Raji (cell line): Measurements from ENCODE around the gene CCR8.

Experiments
- POLR2A ChIP-seq: IDR thresholded peaks from 2 replicates; pipeline ENCODE4 v1.6.1; 2011; ENCODE audit warnings: low read depth, low read length, control low read depth; ENCODE audit not compliant: insufficient read depth

The CCR8 gene, protein sequence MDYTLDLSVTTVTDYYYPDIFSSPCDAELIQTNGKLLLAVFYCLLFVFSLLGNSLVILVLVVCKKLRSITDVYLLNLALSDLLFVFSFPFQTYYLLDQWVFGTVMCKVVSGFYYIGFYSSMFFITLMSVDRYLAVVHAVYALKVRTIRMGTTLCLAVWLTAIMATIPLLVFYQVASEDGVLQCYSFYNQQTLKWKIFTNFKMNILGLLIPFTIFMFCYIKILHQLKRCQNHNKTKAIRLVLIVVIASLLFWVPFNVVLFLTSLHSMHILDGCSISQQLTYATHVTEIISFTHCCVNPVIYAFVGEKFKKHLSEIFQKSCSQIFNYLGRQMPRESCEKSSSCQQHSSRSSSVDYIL

DNA sequence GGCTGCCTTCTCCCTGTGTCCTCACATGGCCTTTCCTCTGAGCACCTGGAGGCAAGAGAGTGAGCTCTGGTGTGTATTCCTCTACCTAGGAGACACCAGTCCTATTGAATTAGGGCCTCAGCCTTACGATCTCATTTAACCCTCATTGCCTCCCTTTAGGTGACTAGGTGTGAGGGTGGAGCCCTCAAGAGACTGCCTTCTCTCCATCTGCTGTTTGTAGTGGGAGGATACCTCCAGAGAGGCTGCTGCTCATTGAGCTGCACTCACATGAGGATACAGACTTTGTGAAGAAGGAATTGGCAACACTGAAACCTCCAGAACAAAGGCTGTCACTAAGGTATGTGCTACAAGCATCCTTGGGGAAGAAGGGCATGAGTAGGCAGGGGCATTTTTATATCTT lies at the start of gene CCR8:
Gene CCR8, plus strand, starts transcription at position 217 of the 400 bp plus-strand sequence. CDS start 2,623 bp downstream, outside the sequence.
- no peak for TF ChIP-seq POLR2A

DNA sequence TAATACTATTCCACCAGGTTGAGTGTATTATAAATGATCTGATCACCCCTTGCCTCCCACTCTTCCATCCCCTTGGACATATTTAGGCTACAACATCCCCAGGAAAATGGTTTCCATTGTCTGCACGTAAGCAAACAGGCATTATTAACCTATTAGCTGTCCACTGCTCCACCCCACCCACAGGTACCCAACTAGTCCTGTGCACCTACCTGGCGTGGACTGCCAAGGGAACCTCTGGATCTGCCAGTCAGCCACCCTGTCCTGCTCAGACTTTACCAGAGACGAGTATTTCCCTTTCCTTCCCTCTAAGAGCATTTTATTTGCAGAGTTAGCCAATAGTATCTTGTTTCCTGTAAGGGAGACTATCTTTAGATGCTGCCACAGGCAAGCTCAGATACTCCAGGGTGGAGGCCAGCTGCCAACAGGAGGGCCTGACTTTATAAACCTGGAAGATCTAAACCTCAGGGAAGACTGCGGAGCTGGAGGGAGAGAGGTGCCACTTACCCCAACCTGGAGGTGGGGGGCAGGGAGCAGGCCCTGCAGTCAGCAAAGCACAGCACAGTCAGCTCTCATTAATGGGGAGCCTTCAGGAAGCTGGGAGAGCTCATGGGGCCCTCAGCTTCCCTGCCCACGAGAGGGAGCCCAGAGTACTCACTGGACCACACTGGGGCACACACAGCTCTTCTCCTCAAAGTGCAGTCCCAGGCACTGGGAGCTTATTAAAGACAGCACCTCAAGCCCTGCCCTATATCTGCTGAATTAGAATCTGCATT lies 49.6 kb upstream of the CCR8 start, which contains the start of gene CX3CR1:
Gene CX3CR1, minus strand, starts transcription at position 292 of the 773 bp plus-strand sequence. CDS start 13,527 bp downstream, outside the sequence.
- no peak for TF ChIP-seq POLR2A

DNA sequence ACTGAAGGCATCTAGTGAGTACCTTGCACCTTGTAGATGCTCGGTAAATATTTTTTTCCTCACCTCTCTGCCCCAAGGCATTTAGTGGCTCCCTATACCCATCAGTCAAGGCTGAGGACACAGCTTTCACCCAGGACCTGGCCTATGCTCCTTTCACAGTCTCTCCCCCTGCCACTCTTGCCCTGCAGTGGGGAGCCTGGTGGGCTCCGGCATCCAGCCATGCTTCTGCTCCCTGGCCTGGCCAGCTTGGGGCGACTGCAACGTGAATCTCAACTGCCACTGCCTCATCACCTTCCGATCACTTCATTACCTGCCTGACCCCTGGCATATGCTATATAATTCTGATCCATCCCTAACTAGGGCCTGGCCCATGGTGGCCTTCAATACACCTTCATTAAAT lies 48.9 kb upstream of the CCR8 start:
- no peak for TF ChIP-seq POLR2A

DNA sequence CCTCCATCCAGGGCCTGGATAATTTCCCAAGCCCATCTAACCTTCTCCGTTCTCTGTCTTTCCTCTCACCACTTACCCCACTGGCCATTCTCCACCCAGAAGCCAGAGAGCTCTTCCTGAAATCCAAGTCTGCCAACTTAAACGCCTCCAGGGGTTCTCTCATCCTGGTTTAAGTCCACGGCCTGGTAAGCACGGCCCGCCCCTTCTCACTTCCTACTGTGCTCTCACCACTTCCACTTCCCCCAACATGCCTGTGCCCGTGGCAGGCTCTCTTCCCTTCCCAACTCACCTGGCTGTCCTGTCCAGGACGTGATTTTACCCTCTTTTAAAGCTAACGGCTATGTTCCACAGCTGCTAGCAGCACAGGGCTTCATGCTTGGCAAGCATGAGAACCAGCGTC lies 48.0 kb upstream of the CCR8 start:
- TF ChIP-seq POLR2A: no peak

DNA sequence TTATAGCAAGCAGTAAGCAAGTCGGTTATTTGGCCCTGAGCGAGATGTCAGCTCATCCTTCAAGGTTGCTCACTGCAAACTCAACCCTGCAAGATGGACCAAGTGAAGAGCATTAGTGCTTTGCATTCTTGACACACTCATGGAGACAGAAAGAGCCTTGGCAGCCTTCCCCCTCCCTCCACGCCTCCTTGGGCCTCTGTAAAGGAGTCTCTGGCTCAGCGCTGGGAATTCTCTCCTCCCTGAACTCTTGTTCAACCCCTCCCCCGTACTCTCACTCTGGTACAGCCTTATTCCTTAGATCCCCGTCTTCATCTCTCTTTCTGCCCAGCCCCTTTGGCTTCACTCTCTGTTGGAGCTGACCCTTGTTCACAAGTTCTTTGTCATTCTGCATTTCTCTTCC lies 47.5 kb upstream of the CCR8 start:
- no peak for TF ChIP-seq POLR2A

DNA sequence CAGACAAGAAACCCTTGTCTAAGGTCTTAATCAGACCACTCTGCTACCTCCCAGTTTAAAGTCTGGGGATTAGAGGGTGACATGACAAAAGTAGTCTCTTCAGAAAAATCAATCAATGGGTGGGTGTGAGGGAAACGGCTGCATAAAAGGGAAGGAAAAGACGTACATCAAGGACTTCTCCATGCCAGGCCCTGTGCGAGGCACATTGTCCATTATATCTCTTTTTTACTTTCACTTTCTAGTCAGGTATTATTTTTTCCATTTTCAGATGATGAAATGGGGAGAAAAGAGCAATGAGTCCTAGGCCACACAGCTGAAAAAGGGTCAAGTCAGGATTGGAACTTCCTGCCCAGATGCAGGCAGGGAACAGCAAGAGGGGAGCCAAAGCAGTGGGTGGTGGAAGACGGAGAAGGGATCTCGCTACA lies 45.0 kb upstream of the CCR8 start:
- no peak for TF ChIP-seq POLR2A

DNA sequence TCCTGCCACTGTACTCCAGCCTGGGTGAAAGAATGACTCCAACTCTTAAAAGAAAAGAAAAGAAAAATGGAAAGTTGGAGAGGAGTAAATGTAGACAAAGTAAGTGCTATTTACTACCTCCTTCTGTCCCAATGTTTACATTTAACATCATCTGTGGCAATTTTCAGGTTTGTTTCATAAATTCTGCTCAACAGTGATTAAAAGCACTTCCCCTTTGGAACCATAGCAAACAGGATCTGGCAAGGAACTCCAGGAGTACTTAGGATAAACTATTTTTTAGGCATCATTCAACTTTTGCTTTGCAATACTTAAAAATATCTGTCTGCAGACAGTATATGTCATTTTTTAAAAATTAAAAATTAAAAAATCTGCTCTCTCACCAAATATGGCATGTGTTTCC lies 44.2 kb upstream of the CCR8 start:
- TF ChIP-seq POLR2A: no peak

DNA sequence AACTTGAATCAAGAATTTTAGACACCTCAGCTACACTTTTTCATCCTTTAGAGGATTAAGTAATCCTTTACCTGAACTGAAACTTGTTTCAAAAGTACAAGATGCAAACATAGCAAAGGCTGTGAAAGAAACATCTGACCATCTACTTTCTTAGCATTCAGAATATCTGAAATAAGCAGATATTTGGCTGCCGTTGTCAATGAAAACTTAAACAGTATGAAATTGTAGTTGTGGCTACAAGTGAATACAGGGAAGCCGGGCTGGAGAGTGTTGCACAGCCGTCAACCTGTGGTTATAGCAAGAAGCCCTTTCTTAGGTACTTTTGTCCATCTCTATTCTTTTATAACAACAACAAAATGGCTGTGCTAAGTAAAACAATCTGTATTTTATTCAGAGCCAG lies 42.7 kb upstream of the CCR8 start:
- no peak for TF ChIP-seq POLR2A

DNA sequence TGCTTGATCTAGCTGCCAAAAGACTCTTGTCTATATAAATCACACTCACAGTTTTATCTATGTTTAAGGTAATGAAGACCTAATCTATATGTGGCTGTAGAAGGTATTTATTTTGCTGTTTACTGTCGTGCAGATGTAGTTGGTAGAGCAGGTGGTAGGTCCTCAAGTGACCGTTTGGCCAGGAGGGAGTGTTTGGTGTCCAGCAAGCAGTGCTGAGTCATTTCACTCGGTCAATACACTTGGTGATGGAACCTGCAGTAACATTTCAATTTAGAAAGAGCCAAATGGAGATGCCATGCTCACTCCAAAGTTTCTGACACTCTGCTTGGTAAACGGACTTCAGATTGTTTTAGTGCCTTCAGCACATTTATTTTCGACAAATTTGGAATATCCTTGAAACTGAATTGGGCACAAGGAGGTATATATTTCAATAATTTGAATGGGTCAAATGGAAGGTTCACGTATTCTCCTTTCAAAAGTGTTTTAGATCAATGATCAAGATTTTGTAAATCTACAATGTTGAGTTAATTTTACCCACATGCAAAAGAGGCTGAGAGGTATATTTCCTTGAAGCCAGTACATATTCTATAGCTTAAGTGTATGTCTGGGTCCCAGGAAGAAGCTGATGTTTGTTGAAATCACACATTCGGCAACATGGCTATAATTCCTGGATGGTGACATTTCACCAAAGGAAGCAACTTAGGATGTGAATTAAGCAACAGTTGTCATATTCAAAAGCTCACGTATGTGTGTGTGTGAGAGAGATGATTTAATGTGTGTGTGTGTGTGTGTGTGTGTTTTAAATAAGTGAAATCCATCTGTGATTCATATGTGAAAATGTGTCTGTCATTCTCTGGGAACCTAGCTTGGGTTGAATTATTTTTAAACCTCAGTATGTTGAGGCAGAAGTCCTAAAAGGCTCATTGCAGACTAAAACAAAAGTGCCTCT lies 42.0 kb upstream of the CCR8 start:
- TF ChIP-seq POLR2A: no peak

DNA sequence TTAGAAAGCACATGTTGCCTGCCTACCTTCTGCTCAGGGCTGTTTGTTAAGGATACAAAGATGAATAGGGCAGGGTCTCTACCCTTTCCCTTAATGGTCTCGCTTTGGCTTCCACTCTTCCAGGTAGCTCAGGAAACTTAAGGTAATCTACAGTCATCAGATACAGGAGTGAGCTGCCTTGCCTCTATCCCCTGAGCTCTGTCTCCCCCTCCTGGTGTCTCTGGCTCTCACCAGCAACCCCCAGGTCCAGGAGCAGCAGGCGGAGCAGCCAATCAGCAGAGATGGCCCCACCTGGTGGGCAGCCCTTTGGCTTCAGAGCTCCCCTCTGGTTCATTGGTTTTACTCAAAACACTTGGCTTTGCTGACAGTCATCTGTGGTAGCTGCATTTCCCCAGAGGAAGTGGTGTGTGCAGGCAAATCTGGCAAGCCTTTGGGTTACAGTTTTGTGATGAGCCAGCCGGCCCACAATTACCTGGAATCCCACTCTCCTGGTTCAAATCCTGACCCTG lies 41.2 kb upstream of the CCR8 start:
- TF ChIP-seq POLR2A: no peak

DNA sequence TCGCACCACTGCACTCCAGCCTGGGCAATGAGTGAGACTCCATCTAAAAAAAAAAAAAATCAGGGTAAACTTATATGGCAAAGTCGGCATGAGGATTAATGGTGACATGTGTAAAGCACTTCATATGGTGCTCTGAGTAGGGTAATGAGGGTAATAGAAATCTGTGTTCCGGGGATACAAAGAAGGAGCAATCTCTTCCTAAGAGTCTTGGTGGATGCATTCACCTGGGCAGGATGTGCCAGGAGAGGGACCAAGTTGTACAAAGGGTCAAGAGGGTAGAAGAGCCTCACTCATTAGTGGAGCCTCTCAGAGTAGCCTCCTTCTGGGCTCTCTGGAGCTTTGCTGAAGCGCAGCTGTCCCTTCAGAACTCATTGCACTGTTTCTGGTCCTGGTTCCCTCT lies 40.4 kb upstream of the CCR8 start:
- no peak for TF ChIP-seq POLR2A

DNA sequence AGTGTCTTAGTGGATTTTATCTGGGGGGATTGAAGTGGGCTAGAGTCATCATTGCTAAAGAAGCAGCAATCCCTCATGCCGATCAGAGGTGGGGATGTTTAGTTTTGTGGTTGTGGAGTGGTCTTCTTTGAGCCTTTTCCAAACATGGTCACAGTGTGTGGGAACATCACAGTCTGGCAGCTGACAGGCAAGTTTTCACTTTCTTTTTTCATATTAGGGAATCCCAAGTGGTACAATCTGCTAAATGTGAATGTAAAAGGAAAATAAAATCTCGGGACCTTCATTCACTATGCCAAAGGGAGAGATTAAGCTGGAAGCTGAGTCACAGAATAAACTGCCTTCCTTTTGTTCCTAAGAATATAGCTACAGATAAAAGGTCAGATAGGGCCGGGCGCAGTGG lies 39.3 kb upstream of the CCR8 start:
- no peak for TF ChIP-seq POLR2A

DNA sequence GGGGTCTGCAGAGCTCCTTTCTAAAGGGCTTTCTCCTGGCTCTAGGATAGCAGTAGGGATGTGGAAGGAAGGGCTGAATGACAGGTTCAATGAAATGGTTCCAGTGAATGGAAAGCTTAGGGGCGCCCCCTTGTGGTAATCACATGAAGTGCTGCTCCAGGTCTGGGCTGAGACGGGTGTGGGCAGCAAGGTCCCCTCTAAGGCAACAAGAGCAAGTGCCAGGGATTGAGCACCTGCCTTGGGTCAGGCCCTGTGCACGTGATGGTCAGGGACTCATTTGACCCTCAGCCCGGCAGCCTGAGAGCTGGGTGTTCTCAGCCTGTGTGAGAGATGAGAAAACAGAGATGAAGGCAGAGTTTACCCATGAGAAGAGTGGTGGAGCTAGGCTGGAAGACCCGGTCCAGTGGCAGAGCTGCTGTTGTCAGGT lies 37.6 kb upstream of the CCR8 start:
- no peak for TF ChIP-seq POLR2A

DNA sequence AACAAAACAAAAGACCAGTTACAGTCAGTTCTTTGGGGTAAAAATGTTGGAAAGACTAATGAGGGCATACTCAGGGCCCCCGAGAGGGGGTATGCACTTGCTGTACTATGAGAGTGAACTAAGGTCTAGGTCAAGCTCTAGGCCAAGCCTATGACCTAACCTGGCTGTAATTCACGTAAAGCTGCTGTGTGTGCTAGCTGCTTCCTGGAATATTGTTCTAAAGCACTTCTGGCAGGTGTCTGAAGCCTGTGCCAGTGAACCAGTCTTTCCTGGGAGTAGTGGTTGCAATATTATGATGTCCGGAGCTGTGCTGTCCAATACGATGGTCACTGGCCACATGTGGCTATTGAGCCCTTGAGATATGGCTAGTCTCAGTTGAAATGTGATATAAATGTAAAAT lies 36.5 kb upstream of the CCR8 start:
- no peak for TF ChIP-seq POLR2A
